Measurements from ENCODE around the gene LRRC7.

The LRRC7 gene

DNA sequence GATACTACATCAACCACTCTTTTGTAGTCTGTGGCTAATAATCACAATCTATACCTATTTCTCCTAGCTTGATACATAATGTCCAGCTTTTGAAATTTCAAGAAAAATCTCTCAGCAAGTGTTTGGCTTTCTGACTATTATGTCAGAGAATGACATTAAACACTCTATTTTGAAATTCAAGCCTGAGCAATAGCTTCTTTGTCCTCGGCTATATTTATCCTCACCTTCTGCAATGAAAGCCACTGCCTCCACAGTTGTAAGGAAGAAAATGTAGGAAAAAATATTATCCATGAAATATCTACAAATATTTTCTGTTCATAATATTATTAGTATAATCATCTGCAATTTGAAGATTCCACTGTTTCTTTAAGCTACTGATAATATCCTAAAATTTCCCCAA is 22.1 kb downstream of the LRRC7 start:
- DNase-seq (ENCODE audit: low read depth) = no peak

DNA sequence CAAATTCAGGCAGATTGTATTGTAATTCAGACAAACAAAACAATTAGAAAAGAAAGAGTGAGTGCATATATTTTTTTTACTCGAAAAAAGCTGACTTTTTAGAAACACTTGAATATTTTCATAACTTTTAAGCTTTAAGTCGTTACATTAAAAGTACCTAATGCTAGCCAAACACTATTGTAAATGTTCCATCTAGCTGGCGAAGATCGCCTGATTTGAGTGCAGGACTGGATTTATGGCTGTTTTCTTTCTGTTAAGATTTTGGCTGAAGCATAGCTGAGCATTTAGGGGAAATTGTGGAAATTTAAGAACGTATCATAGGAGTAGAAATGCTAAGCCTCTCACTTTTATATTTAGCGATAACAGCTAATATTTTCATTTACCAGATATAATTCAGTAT is 24.6 kb downstream of the LRRC7 start:
- DNase-seq (ENCODE audit: low read depth) = no peak

DNA sequence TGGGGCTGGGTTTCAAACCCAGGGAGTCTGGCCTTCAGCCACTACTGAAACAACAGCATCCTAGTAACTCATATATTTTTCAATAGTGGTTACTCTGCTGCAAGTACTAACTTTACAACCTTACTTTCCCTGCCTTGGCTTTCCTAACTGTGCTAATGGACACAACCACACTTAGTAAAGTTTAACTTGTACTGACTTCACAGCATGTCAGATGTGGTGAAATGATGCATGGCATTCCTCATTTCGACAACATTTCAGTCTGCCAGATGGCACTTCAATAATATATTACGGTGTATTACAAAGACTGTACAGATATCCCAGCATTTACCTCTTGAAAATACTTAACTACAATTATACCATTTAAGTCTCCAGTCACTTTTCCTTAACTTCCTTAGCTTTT is 27.8 kb downstream of the LRRC7 start:
- DNase-seq (ENCODE audit: low read depth) = no peak

- DNase-seq (ENCODE audit: low read depth) = no peak
Observed at GRCh38 chr1:69611316-69611715, 43.6 kb downstream of the LRRC7 start.

DNA sequence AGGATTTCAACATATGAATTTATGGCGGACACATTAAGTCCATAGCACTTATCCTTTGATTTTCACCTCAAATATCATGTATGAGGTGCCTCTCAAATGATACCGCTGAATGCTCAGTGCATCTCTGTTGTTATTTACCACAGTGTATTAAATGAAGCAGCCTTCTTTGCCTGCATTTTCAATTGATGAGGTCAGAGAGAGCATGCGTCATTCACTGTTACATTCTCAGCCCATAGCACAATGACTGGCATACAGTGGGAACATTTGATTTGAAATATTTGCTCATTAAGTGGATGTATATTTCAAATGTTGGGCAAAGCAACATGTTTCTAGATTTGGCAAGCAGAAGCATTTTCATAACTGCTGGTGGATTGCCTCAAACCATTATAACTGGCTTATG is 45.7 kb downstream of the LRRC7 start:
- no peak for DNase-seq (ENCODE audit: low read depth)

DNA sequence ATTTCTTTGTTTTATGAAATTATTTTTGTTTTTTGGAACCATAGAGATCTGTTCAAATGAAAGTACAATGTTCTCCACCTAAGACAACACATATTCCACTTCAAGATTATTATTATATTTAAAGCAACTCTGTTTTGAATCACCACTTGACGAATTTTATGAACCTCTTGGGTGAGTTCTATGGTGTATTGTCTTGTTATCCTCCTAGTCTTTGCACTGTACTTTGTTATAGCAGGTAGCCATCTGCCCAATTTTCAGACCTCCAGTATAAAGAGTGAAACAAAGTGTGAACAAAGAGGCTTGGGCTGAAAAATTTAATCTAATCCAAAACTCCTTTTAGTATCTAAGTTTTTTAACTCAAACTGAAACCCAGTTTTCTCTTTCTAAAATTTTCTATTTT is 71.0 kb downstream of the LRRC7 start:
- DNase-seq (ENCODE audit: low read depth) = no peak

GRCh38 chr1:69639159-69639558 is 71.4 kb downstream of the LRRC7 start:
- DNase-seq (ENCODE audit: low read depth) = no peak

DNA sequence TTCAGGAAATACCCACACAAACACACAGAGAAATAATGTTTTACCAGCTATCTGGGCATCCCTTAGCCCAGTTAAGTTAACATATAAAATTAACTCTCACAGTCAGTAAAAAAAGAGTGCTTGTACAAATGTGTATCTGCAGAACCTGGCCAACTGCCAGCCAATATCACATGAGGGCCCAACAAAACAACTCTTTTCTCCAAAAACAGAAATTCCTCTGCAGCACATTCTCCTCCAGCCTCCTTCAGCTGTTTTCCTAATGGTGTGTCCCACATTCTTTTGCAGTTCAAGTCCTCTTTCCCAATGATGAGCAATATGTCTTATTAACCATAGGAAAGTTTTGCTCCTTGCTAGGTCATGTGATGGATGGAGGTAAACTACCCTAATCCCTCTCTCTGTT is 75.5 kb downstream of the LRRC7 start:
- DNase-seq (ENCODE audit: low read depth) = no peak

DNA sequence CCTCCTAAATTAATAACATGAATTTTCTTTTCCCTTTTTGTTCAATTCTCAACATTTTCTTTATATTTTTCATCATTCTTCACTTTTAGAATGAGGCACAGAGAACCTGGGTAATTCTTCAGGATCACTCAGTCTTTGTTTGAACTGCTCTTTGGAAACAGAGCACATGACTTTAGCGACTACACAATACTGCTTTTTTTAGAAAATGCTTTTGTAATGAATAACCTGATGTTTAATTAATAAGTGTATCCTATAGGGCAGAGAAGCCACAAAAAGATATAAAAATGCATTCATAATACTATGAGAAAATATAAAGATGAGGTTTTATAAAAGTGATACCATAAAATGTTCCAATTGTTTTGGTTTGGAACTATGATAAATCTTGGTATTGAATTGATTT is 77.8 kb downstream of the LRRC7 start:
- no peak for DNase-seq (ENCODE audit: low read depth)

DNA sequence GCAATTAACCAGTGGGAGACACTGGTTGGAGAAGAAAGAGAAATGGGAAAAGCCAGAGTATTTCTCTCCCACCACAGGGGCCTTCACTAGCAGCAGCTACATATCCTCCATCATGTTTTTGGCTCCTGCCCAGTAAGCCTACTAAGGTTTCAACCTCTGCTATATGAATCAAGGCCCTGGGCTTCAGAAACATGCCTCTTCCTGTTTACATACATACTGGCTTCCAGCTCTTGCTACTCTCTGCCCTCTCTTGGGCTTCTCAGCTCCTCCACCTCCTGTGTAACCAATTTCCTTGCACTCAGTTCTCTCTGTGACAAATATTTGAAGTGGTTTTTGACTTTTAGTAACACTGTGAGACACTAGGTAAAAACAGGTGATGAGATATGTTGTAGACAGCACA is 80.8 kb downstream of the LRRC7 start:
- DNase-seq (ENCODE audit: low read depth) = no peak

- DNase-seq (ENCODE audit: low read depth) = no peak
Observed at GRCh38 chr1:69649383-69649990, 81.8 kb downstream of the LRRC7 start.

- DNase-seq (ENCODE audit: low read depth) = no peak
Observed at GRCh38 chr1:69650779-69651178, 83.1 kb downstream of the LRRC7 start.

DNA sequence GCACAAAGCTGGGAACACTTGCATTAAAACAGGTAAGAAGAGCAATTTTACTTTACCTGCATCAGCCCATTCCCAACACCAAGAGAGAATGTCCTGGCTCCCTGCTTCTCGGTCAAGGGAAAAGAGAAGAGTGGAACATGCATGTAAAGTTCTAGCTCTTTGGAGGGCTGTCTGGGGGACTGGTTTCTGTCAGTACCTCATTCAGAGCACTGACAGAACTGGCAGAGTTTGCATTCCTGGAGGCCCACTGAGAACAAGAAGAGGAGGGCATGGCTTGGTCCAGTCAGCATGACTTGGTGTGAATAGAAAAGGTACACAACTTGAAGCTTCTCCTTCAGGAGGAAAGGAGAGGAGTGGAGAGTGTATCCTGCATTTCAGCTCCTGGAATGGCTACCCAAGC is 83.9 kb downstream of the LRRC7 start:
- DNase-seq (ENCODE audit: low read depth) = no peak

- no peak for DNase-seq (ENCODE audit: low read depth)
Observed at GRCh38 chr1:69657971-69658370, 90.2 kb downstream of the LRRC7 start.

GRCh38 chr1:69661686-69662085 is 94.0 kb downstream of the LRRC7 start:
- no peak for DNase-seq (ENCODE audit: low read depth)

DNA sequence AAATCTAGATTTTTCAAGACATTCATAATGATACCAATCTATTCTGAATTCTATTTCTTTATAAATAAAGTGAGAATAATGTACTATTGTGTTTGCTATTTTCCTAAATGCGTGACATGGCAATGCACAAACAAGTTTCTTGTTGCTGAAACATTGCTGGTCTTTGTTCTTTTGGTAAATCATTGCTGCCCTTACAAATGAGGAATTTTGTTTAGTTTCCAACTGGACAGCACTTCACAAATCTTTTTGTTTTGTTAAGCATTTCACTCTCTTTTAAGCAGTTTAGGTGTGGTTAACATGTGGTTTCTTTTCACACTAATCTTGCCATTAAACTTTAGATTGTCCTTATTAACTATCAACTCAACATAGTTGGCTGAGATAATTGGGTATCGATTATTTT is 94.6 kb downstream of the LRRC7 start:
- DNase-seq (ENCODE audit: low read depth) = no peak

GRCh38 chr1:69671363-69672010 is 103.8 kb downstream of the LRRC7 start:
- DNase-seq (ENCODE audit: low read depth) = no peak

DNA sequence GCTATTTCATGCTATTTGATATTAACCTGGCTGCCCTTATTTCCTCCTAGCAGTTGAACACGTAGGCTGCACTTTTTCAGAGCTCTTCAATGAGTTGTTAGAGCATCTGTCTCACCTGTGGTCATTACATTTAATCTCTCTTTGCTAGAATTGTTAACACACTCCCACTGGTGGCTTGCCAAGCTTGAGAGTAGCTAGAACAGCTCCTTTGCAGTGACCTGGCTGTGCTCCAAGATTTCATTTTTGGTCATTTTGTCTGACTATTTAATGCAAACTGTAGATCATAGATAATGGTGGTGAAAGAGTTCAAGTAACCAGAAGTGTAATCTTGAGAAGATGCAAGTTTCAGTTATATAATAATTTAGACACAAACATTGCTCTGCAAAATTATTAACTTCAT is 105.6 kb downstream of the LRRC7 start:
- DNase-seq (ENCODE audit: low read depth) = no peak

DNA sequence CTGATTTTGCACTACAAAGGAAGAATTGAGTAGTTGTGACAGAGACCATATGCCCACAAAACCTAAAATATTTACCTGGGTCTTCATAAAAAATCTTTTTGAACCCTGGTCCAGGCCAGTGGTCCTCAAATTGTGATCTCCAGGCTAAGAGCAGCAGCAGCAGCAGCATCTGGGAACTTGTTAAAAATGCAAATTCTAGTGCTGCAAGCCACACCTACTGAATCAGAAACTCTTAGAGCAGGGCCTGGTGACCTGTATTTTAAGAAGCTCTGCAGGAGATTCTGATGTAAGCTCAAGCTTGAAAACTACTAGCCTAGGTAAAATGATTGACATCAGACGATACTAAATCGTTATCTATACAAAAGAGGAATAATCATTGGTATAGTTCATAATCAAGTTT is 112.2 kb downstream of the LRRC7 start:
- no peak for DNase-seq (ENCODE audit: low read depth)

- no peak for DNase-seq (ENCODE audit: low read depth)
Observed at GRCh38 chr1:69686367-69686984, 118.8 kb downstream of the LRRC7 start.

DNA sequence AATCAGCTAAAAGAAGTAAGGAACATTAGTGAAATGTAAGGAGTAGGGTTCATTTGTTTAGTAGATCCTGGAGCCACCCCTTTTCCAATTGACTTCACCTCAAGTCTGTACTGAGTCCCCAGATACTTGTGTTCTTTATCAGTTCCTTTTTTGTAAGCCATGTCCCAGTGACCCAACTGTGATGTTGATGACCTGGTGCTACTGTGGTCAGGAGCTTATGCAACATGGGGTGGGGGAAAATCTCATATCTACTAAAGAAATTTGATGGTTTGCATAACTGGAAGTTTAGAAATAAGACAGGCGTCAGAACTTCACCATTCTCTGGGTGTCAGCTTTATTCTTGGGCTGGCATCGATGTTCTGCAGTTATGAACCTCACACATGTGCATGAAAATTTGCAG is 120.5 kb downstream of the LRRC7 start:
- DNase-seq (ENCODE audit: low read depth) = no peak

- DNase-seq (ENCODE audit: low read depth) = no peak
Observed at GRCh38 chr1:69691179-69691578, 123.5 kb downstream of the LRRC7 start.

GRCh38 chr1:69693921-69694675 is 126.4 kb downstream of the LRRC7 start:
- DNase-seq (ENCODE audit: low read depth) = no peak
